MM.1S (cell line): ENCODE measurements around the gene FAF2.
A peak's percentile ranks its signal among the peaks of the same experiment; 100 is the strongest.

Experiments used
- DNase-seq: peaks from one replicate; pipeline ENCODE4 v3.0.0-alpha.2; 2015
- H2AFZ ChIP-seq: fragments of 300-600 bp; sonication (generic); 2 replicates; pipeline ENCODE4 v1.6.0; 2016; ENCODE audit warnings: antibody characterized with exemption, low read length
- H3F3A ChIP-seq: fragments of 300-600 bp; sonication (generic); 2 replicates; pipeline ENCODE4 v1.6.1; 2016; ENCODE audit warnings: mild to moderate bottlenecking, antibody characterized with exemption, low read length, moderate library complexity, mixed read lengths; ENCODE audit not compliant: insufficient read depth
- H3K27ac ChIP-seq: fragments of 300-600 bp; sonication (generic); 2 replicates; pipeline ENCODE4 v1.5.1; 2016; ENCODE audit warnings: mild to moderate bottlenecking, low read length
- H3K27me3 ChIP-seq: fragments of 300-600 bp; sonication (generic); replicated peaks from 2 replicates; pipeline ENCODE4 v1.6.0; 2016; ENCODE audit warnings: low read length; ENCODE audit not compliant: insufficient read depth
- H3K36me3 ChIP-seq: fragments of 300-600 bp; sonication (generic); replicated peaks from 2 replicates; pipeline ENCODE4 v1.6.1; 2016; ENCODE audit warnings: mild to moderate bottlenecking, low read length, mixed read lengths; ENCODE audit not compliant: insufficient read depth
- H3K4me1 ChIP-seq: fragments of 300-600 bp; sonication (generic); 2 replicates; pipeline ENCODE4 v1.6.1; 2016; ENCODE audit warnings: low read length, mixed read lengths
- H3K4me2 ChIP-seq: fragments of 300-600 bp; sonication (generic); 2 replicates; pipeline ENCODE4 v1.6.0; 2016; ENCODE audit warnings: low read depth, low read length
- H3K4me3 ChIP-seq: fragments of 300-600 bp; sonication (generic); 2 replicates; pipeline ENCODE4 v1.5.1; 2016; ENCODE audit warnings: low read length, mixed read lengths
- H3K79me2 ChIP-seq: fragments of 300-600 bp; sonication (generic); 2 replicates; pipeline ENCODE4 v1.6.1; 2016; ENCODE audit warnings: mixed run types, low read length, mixed read lengths
- H3K9ac ChIP-seq: fragments of 300-600 bp; sonication (generic); 2 replicates; pipeline ENCODE4 v1.6.1; 2016; ENCODE audit warnings: low read length, mixed read lengths
- H3K9me2 ChIP-seq: fragments of 300-600 bp; sonication (generic); replicated peaks from 2 replicates; pipeline ENCODE4 v1.6.1; 2016; ENCODE audit warnings: mild to moderate bottlenecking, low read length, mixed read lengths; ENCODE audit not compliant: insufficient read depth
- H3K9me3 ChIP-seq: fragments of 300-600 bp; sonication (generic); replicated peaks from 2 replicates; pipeline ENCODE4 v1.6.1; 2016; ENCODE audit warnings: mild to moderate bottlenecking, low read length, mixed read lengths; ENCODE audit not compliant: insufficient read depth
- H4K20me1 ChIP-seq: fragments of 300-600 bp; sonication (generic); 2 replicates; pipeline ENCODE4 v1.6.1; 2016; ENCODE audit warnings: mild to moderate bottlenecking, low read length, moderate library complexity, mixed read lengths; ENCODE audit not compliant: insufficient read depth
- EZH2 ChIP-seq: fragments of 300-600 bp; sonication (generic); optimal IDR thresholded peaks from 2 replicates; pipeline ENCODE3; 2017; ENCODE audit warnings: low read depth, mild to moderate bottlenecking, antibody characterized with exemption, low read length, mixed read lengths
- EZH2phosphoT487 ChIP-seq: fragments of 300-600 bp; sonication (generic); IDR thresholded peaks from 2 replicates; pipeline ENCODE4 v1.6.1; 2018; ENCODE audit warnings: antibody characterized with exemption, low read length
- TF ChIP-seq, protein P1 (sequence below): fragments of 300-600 bp; sonication (generic); IDR thresholded peaks from 2 replicates; pipeline ENCODE4 v1.5.1; 2016; ENCODE audit warnings: antibody characterized with exemption, low read length, mixed read lengths

Gene FAF2

GRCh38 chr5:176414704-176415103 lies 33.5 kb upstream of the FAF2 start:
- TF ChIP-seq EZH2 (no peak), EZH2phosphoT487 (no peak)
- TF ChIP-seq, protein P1, sequence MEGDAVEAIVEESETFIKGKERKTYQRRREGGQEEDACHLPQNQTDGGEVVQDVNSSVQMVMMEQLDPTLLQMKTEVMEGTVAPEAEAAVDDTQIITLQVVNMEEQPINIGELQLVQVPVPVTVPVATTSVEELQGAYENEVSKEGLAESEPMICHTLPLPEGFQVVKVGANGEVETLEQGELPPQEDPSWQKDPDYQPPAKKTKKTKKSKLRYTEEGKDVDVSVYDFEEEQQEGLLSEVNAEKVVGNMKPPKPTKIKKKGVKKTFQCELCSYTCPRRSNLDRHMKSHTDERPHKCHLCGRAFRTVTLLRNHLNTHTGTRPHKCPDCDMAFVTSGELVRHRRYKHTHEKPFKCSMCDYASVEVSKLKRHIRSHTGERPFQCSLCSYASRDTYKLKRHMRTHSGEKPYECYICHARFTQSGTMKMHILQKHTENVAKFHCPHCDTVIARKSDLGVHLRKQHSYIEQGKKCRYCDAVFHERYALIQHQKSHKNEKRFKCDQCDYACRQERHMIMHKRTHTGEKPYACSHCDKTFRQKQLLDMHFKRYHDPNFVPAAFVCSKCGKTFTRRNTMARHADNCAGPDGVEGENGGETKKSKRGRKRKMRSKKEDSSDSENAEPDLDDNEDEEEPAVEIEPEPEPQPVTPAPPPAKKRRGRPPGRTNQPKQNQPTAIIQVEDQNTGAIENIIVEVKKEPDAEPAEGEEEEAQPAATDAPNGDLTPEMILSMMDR = no peak
- peak overlapping the region; percentile 85; the same call in 1 of the 2 replicates for H3K4me2 ChIP-seq
- peaks cover 47% of the 10 kb centered on the region for H3K79me2 ChIP-seq
- H3K9ac ChIP-seq = no peak overlapping the region
- H3K27ac ChIP-seq = no peak overlapping the region
- no peak overlapping the region for H2AFZ ChIP-seq
- H3K27me3 ChIP-seq = no peaks in the 10 kb centered on the region
- no peak for DNase-seq
- H3K9me3 ChIP-seq = no peaks in the 10 kb centered on the region
- no peak overlapping the region for H3K4me3 ChIP-seq
- no peaks in the 10 kb centered on the region for H3K9me2 ChIP-seq
- H4K20me1 ChIP-seq = no peaks in the 10 kb centered on the region
- no peaks in the 10 kb centered on the region; the same call in 1 of the 2 replicates for H3K36me3 ChIP-seq
- H3K4me1 ChIP-seq = peaks cover 18% of the 10 kb centered on the region
- H3F3A ChIP-seq = no peaks in the 10 kb centered on the region

DNA sequence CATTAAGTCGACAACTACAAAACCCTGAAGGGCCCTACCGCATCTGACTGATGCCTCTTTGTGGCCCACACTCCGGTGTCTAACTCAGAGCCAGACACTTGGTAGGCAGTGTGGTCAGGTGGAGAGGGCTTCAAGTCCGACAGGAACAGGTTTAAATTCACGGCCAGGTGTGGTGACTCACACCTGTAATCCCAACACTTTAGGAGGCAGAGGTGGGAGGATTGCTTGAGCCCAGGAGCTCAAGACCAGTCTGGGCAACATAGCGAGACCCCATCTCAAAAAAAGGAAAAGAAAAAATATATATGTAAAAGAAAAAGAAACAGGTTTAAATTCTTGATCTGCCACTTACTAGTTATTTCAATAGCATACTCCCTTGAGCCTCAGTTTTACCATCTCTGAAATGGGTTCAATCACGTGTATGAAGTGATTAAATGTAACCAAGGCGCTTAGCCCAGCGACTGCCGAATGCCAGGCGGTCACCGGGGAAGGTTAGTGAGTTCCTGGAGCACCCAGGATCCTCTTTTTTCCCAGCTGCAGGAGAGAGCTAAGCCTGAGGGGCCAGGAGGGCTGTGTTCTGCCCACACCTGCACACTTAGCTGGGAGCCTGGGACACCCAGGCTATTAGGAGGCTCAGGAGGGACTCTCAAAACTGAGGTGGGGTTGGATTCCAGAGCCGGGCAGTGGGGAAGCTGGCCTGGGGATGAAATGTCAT lies 32.8 kb upstream of the FAF2 start:
- H3K9me2 ChIP-seq = no peaks in the 10 kb centered on the region
- H3K79me2 ChIP-seq = peaks cover 46% of the 10 kb centered on the region
- no peak overlapping the region for H3K27ac ChIP-seq
- H3K4me1 ChIP-seq = peaks cover 18% of the 10 kb centered on the region
- no peak for DNase-seq
- peak overlapping the region; percentile 82; the same call in 1 of the 2 replicates for H2AFZ ChIP-seq
- no peaks in the 10 kb centered on the region for H3K9me3 ChIP-seq
- peak overlapping the region; percentile 96 for H3K9ac ChIP-seq
- no peaks in the 10 kb centered on the region for H4K20me1 ChIP-seq
- no peaks in the 10 kb centered on the region for H3F3A ChIP-seq
- H3K27me3 ChIP-seq = no peaks in the 10 kb centered on the region
- H3K4me3 ChIP-seq = peak overlapping the region; percentile 97
- no peak for TF ChIP-seq EZH2
- TF ChIP-seq, protein P1 = no peak
- no peak for TF ChIP-seq EZH2phosphoT487
- peak overlapping the region; percentile 85 for H3K4me2 ChIP-seq
- no peaks in the 10 kb centered on the region for H3K36me3 ChIP-seq

DNA sequence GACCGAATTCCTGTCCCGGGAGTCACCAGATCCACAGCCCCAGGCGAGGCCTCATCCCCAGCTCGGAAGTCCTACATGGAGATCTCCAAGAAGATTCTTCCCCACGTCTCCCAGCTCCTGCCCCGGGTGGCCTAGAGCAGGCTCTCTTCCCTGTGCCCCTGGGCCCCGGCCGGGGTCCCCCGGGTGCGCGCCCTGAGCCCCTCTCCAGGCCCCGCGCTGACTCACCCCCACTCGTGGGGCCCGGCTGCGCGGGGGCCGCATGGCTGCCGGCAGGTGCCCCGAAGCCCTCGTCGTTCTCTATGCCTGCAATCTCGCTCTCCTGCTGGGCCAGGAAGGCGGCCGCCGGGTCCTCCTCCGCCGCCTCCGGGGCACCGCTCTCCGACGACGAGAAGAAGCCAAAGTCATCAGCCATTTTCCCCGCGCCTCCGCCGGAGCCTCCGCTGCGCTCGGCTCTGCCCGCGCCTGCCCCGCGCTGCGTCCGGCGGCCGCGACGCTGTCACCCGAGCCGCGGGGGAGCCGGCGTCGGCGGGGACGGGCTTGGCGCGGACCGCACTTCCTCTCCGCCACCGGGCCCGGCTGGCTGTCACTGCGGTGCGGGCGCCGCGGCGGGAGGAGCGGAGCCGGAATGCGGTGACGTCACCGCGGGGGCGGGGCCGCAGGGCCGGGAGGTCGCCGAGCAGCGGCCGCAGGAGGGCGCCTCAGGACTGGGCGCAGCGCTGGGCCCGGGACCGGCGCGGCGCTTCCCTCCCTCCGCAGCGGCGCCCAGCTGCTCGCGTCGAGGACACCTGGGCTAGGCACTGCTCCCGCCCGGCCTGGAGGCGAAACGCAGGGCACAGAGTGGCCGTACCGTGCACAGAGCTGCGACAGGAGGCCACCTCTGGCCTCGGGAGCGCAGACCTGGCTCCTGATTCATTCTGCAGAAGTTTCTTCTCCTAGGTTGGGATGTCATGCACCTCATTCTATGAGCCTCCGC lies 31.9 kb upstream of the FAF2 start, which contains the start of gene CLTB:
TSS of gene CLTB (minus strand) at position 588 of the 973 bp plus-strand sequence. CDS start at position 412, 176 bp downstream.
- peak within 1 kb of the TSS; percentile 97 for H3K4me3 ChIP-seq
- H3K4me1 ChIP-seq = peaks cover 10% of the 10 kb centered on the region
- no peaks in the 10 kb centered on the region for H3K9me2 ChIP-seq
- peak within 1 kb of the TSS; percentile 96 for H3K9ac ChIP-seq
- peak within 1 kb of the TSS; percentile 82 for H2AFZ ChIP-seq
- no peaks in the 10 kb centered on the region for H3K9me3 ChIP-seq
- no peaks in the 10 kb centered on the region for H3K27me3 ChIP-seq
- DNase-seq = peak; percentile 92
- TF ChIP-seq EZH2 (no peak), EZH2phosphoT487 (no peak)
- TF ChIP-seq, protein P1 = peak; percentile 47
- H3K36me3 ChIP-seq = no peaks in the 10 kb centered on the region
- H3K79me2 ChIP-seq = peaks cover 41% of the 10 kb centered on the region
- peak within 1 kb of the TSS; percentile 42; the same call in 1 of the 2 replicates for H3K27ac ChIP-seq
- no peaks in the 10 kb centered on the region for H3F3A ChIP-seq
- H4K20me1 ChIP-seq = no peaks in the 10 kb centered on the region
- peak within 1 kb of the TSS; percentile 85 for H3K4me2 ChIP-seq
